ENCODE data around the gene DYNLT2. TPM values are rescaled to one million over a fixed set of nuclear protein-coding genes. Genes with fewer than 3 reads are reported as not detected.

DYNLT2 gene
- total RNA-seq, 1 experiment from 2014 or later, result 1.7 TPM

DNA sequence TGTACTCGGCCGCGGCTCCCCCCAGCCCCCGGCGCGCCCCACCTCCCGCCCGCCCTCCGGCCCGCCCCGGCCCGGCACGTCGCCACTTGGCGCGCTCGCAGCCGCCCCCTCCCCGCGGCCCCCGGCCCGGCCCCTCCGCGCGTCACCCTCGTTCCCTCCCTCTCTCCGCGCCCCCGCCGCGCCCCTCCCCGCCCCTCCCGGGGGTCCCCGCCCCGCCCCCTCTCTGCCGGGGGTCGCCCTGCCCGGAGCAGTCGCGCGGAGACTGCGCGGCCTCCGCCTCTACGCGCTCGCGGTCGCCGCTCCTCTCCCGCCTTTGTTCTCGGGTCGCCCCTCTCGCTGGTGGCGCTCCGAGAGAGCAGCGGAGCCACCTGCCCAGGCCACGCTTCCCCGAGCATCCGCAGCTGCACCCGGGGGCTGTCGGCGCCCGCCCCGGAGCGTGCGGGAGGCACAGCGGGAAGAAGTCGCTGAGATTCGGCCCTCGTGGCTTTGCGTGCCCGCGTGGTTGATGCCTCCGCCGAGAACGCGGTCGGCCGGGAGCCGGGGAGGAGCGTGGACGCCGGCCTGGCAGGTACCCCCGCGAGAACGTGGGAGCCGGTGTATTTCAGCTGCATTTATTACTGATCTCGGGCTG, 26.8 kb downstream of the DYNLT2 start, which contains the start of gene PHF10 (continued):
- TF ChIP-seq ATF1 (CRISPR knock-in tag; IDR thresholded peaks at IDR 0.05) (no peak), RELA (CRISPR knock-in tag; IDR thresholded peaks at IDR 0.05; ENCODE audit: borderline replicate concordance) (0 out of 2 replicates have a peak, but pooled peaks have one; percentile 48), E2F5 (CRISPR knock-in tag; IDR thresholded peaks at IDR 0.05) (0 out of 2 replicates have a peak, but pooled peaks have one; percentile 23), E2F4 (CRISPR knock-in tag; IDR thresholded peaks at IDR 0.05; ENCODE audit: borderline replicate concordance, low read depth) (no peak), ZNF423 (CRISPR knock-in tag; IDR thresholded peaks at IDR 0.05) (0 out of 2 replicates have a peak, but pooled peaks have one; percentile 30), ATF3 (CRISPR knock-in tag; conservative IDR thresholded peaks at IDR 0.05) (no peak), ZNF512 (CRISPR knock-in tag; IDR thresholded peaks at IDR 0.05; ENCODE audit: borderline replicate concordance) (no peak), USF1 (CRISPR knock-in tag; IDR thresholded peaks at IDR 0.05) (peak; percentile 22; the same call in 1 of the 2 replicates), GTF2I (CRISPR knock-in tag; conservative IDR thresholded peaks at IDR 0.05) (no peak), OVOL2 (CRISPR knock-in tag; IDR thresholded peaks at IDR 0.05; ENCODE audit: borderline replicate concordance) (no peak)
- TF ChIP-seq, protein P1, sequence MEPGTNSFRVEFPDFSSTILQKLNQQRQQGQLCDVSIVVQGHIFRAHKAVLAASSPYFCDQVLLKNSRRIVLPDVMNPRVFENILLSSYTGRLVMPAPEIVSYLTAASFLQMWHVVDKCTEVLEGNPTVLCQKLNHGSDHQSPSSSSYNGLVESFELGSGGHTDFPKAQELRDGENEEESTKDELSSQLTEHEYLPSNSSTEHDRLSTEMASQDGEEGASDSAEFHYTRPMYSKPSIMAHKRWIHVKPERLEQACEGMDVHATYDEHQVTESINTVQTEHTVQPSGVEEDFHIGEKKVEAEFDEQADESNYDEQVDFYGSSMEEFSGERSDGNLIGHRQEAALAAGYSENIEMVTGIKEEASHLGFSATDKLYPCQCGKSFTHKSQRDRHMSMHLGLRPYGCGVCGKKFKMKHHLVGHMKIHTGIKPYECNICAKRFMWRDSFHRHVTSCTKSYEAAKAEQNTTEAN (CRISPR knock-in tag; IDR thresholded peaks at IDR 0.05), result peak; percentile 67
- TF ChIP-seq, protein P2, sequence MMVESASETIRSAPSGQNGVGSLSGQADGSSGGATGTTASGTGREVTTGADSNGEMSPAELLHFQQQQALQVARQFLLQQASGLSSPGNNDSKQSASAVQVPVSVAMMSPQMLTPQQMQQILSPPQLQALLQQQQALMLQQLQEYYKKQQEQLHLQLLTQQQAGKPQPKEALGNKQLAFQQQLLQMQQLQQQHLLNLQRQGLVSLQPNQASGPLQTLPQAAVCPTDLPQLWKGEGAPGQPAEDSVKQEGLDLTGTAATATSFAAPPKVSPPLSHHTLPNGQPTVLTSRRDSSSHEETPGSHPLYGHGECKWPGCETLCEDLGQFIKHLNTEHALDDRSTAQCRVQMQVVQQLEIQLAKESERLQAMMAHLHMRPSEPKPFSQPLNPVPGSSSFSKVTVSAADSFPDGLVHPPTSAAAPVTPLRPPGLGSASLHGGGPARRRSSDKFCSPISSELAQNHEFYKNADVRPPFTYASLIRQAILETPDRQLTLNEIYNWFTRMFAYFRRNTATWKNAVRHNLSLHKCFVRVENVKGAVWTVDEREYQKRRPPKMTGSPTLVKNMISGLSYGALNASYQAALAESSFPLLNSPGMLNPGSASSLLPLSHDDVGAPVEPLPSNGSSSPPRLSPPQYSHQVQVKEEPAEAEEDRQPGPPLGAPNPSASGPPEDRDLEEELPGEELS (CRISPR knock-in tag; IDR thresholded peaks at IDR 0.05), result peak; percentile 67; the same call in 1 of the 2 replicates
- TF ChIP-seq, protein P3, sequence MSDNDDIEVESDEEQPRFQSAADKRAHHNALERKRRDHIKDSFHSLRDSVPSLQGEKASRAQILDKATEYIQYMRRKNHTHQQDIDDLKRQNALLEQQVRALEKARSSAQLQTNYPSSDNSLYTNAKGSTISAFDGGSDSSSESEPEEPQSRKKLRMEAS (CRISPR knock-in tag; IDR thresholded peaks at IDR 0.05), result peak; percentile 89
- TF ChIP-seq, protein P4, sequence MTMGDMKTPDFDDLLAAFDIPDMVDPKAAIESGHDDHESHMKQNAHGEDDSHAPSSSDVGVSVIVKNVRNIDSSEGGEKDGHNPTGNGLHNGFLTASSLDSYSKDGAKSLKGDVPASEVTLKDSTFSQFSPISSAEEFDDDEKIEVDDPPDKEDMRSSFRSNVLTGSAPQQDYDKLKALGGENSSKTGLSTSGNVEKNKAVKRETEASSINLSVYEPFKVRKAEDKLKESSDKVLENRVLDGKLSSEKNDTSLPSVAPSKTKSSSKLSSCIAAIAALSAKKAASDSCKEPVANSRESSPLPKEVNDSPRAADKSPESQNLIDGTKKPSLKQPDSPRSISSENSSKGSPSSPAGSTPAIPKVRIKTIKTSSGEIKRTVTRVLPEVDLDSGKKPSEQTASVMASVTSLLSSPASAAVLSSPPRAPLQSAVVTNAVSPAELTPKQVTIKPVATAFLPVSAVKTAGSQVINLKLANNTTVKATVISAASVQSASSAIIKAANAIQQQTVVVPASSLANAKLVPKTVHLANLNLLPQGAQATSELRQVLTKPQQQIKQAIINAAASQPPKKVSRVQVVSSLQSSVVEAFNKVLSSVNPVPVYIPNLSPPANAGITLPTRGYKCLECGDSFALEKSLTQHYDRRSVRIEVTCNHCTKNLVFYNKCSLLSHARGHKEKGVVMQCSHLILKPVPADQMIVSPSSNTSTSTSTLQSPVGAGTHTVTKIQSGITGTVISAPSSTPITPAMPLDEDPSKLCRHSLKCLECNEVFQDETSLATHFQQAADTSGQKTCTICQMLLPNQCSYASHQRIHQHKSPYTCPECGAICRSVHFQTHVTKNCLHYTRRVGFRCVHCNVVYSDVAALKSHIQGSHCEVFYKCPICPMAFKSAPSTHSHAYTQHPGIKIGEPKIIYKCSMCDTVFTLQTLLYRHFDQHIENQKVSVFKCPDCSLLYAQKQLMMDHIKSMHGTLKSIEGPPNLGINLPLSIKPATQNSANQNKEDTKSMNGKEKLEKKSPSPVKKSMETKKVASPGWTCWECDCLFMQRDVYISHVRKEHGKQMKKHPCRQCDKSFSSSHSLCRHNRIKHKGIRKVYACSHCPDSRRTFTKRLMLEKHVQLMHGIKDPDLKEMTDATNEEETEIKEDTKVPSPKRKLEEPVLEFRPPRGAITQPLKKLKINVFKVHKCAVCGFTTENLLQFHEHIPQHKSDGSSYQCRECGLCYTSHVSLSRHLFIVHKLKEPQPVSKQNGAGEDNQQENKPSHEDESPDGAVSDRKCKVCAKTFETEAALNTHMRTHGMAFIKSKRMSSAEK (CRISPR knock-in tag; IDR thresholded peaks at IDR 0.05; ENCODE audit: borderline replicate concordance), result no peak
- TF ChIP-seq, protein P5, sequence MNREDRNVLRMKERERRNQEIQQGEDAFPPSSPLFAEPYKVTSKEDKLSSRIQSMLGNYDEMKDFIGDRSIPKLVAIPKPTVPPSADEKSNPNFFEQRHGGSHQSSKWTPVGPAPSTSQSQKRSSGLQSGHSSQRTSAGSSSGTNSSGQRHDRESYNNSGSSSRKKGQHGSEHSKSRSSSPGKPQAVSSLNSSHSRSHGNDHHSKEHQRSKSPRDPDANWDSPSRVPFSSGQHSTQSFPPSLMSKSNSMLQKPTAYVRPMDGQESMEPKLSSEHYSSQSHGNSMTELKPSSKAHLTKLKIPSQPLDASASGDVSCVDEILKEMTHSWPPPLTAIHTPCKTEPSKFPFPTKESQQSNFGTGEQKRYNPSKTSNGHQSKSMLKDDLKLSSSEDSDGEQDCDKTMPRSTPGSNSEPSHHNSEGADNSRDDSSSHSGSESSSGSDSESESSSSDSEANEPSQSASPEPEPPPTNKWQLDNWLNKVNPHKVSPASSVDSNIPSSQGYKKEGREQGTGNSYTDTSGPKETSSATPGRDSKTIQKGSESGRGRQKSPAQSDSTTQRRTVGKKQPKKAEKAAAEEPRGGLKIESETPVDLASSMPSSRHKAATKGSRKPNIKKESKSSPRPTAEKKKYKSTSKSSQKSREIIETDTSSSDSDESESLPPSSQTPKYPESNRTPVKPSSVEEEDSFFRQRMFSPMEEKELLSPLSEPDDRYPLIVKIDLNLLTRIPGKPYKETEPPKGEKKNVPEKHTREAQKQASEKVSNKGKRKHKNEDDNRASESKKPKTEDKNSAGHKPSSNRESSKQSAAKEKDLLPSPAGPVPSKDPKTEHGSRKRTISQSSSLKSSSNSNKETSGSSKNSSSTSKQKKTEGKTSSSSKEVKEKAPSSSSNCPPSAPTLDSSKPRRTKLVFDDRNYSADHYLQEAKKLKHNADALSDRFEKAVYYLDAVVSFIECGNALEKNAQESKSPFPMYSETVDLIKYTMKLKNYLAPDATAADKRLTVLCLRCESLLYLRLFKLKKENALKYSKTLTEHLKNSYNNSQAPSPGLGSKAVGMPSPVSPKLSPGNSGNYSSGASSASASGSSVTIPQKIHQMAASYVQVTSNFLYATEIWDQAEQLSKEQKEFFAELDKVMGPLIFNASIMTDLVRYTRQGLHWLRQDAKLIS (CRISPR knock-in tag; IDR thresholded peaks at IDR 0.05; ENCODE audit: borderline replicate concordance), result no peak
